ENCODE measurements around the gene RBBP6. TPM values are rescaled to one million over a fixed set of nuclear protein-coding genes. Genes with fewer than 3 reads are reported as not detected.
A peak's percentile ranks its signal among the peaks of the same experiment; 100 is the strongest.
"Not testable (repeated sequence)": the region's sequence is repeated elsewhere in the genome, so short reads cannot be mapped to it uniquely, and the experiment has no call there.

Gene RBBP6
- total RNA-seq (2014; rRNA removed; shearing (Covaris generic)) = 14.2 and 15.5 TPM in 2 replicates
- 26.3 and 31.0 TPM in 2 replicates for polyA plus RNA-seq (2015; cell fraction: cytosol; rRNA removed)
- polyA plus RNA-seq (2015; cell fraction: nucleus; rRNA removed) = 126 and 136 TPM in 2 replicates

- DNase-seq (ENCODE audit: low read depth, low spot score) = peak; percentile 93
- in situ Hi-C loops (cut with HindIII; ENCODE audit: low pct_unique_long_range_greater_than_20kb, low sequenced_read_pairs) = no loop called here
These were observed at the start of gene RBBP6 for GRCh38 chr16:24539295-24539849. Gene RBBP6, plus strand, starts transcription at chr16:24539566. Its CDS starts 1,061 bp downstream, at chr16:24540627.

GRCh38 chr16:24490866-24491265 lies 48.5 kb upstream of the RBBP6 start:
- in situ Hi-C loops (cut with HindIII; ENCODE audit: low pct_unique_long_range_greater_than_20kb, low sequenced_read_pairs) = no loop called here
- no peak for DNase-seq (ENCODE audit: low read depth, low spot score)

GRCh38 chr16:24491731-24492130 lies 47.6 kb upstream of the RBBP6 start:
- in situ Hi-C loops (cut with HindIII; ENCODE audit: low pct_unique_long_range_greater_than_20kb, low sequenced_read_pairs) = no loop called here
- DNase-seq (ENCODE audit: low read depth, low spot score) = no peak

- DNase-seq (ENCODE audit: low read depth, low spot score) = no peak
- in situ Hi-C loops (cut with HindIII; ENCODE audit: low pct_unique_long_range_greater_than_20kb, low sequenced_read_pairs) = no loop called here
These were observed 45.5 kb upstream of the RBBP6 start for GRCh38 chr16:24493821-24494220.

- in situ Hi-C loops (cut with HindIII; ENCODE audit: low pct_unique_long_range_greater_than_20kb, low sequenced_read_pairs); DNase-seq (ENCODE audit: low read depth, low spot score): not testable (repeated sequence)
These were observed 44.2 kb upstream of the RBBP6 start for GRCh38 chr16:24495207-24495606.

- DNase-seq (ENCODE audit: low read depth, low spot score) = no peak
- in situ Hi-C loops (cut with HindIII; ENCODE audit: low pct_unique_long_range_greater_than_20kb, low sequenced_read_pairs) = no loop called here
These were observed 41.9 kb upstream of the RBBP6 start for GRCh38 chr16:24497440-24497839.

GRCh38 chr16:24499193-24499814 lies 40.1 kb upstream of the RBBP6 start:
- in situ Hi-C loops (cut with HindIII; ENCODE audit: low pct_unique_long_range_greater_than_20kb, low sequenced_read_pairs) = no loop called here
- DNase-seq (ENCODE audit: low read depth, low spot score) = peak; percentile 69

- DNase-seq (ENCODE audit: low read depth, low spot score) = peak; percentile 77
- in situ Hi-C loops (cut with HindIII; ENCODE audit: low pct_unique_long_range_greater_than_20kb, low sequenced_read_pairs) = no loop called here
These were observed 34.7 kb upstream of the RBBP6 start for GRCh38 chr16:24504472-24505345.

GRCh38 chr16:24505959-24506358 lies 33.4 kb upstream of the RBBP6 start:
- in situ Hi-C loops (cut with HindIII; ENCODE audit: low pct_unique_long_range_greater_than_20kb, low sequenced_read_pairs) = no loop called here
- DNase-seq (ENCODE audit: low read depth, low spot score) = no peak

GRCh38 chr16:24507959-24508480 lies 31.3 kb upstream of the RBBP6 start:
- in situ Hi-C loops (cut with HindIII; ENCODE audit: low pct_unique_long_range_greater_than_20kb, low sequenced_read_pairs) = no loop called here
- DNase-seq (ENCODE audit: low read depth, low spot score) = no peak

GRCh38 chr16:24508614-24509013 lies 30.8 kb upstream of the RBBP6 start:
- in situ Hi-C loops (cut with HindIII; ENCODE audit: low pct_unique_long_range_greater_than_20kb, low sequenced_read_pairs) = no loop called here
- DNase-seq (ENCODE audit: low read depth, low spot score) = no peak

GRCh38 chr16:24509536-24509935 lies 29.8 kb upstream of the RBBP6 start:
- in situ Hi-C loops (cut with HindIII; ENCODE audit: low pct_unique_long_range_greater_than_20kb, low sequenced_read_pairs) = no loop called here
- no peak for DNase-seq (ENCODE audit: low read depth, low spot score)

- DNase-seq (ENCODE audit: low read depth, low spot score) = peak; percentile 19
- in situ Hi-C loops (cut with HindIII; ENCODE audit: low pct_unique_long_range_greater_than_20kb, low sequenced_read_pairs) = no loop called here
These were observed 28.2 kb upstream of the RBBP6 start for GRCh38 chr16:24511174-24511573.

GRCh38 chr16:24511792-24512191 lies 27.6 kb upstream of the RBBP6 start:
- in situ Hi-C loops (cut with HindIII; ENCODE audit: low pct_unique_long_range_greater_than_20kb, low sequenced_read_pairs) = no loop called here
- DNase-seq (ENCODE audit: low read depth, low spot score) = no peak

GRCh38 chr16:24514096-24514495 lies 25.3 kb upstream of the RBBP6 start:
- DNase-seq (ENCODE audit: low read depth, low spot score) = no peak
- in situ Hi-C loops (cut with HindIII; ENCODE audit: low pct_unique_long_range_greater_than_20kb, low sequenced_read_pairs) = no loop called here

GRCh38 chr16:24515186-24515585 lies 24.2 kb upstream of the RBBP6 start:
- in situ Hi-C loops (cut with HindIII; ENCODE audit: low pct_unique_long_range_greater_than_20kb, low sequenced_read_pairs) = no loop called here
- no peak for DNase-seq (ENCODE audit: low read depth, low spot score)

GRCh38 chr16:24516900-24517669 lies 22.3 kb upstream of the RBBP6 start:
- peak; percentile 88 for DNase-seq (ENCODE audit: low read depth, low spot score)
- in situ Hi-C loops (cut with HindIII; ENCODE audit: low pct_unique_long_range_greater_than_20kb, low sequenced_read_pairs) = no loop called here

- no peak for DNase-seq (ENCODE audit: low read depth, low spot score)
- in situ Hi-C loops (cut with HindIII; ENCODE audit: low pct_unique_long_range_greater_than_20kb, low sequenced_read_pairs) = no loop called here
These were observed 20.9 kb upstream of the RBBP6 start for GRCh38 chr16:24518498-24518897.
